HepG2 (cell line): ENCODE data around the gene BZW1. TPM values are rescaled to one million over a fixed set of nuclear protein-coding genes. Genes with fewer than 3 reads are reported as not detected.
A peak's percentile ranks its signal among the peaks of the same experiment; 100 is the strongest.

Source experiments
- ATF7 ChIP-seq, 2 experiments: fragments of 450-650 bp in 1 of 2; sonication (generic) in 1 of 2; formaldehyde crosslinking in 1 of 2; IDR thresholded peaks; 2 replicates each; pipeline versions ENCODE4 v1.4.0 to v1.6.1; 2016 to 2020; ENCODE audit warnings: antibody characterized with exemption in 1 of 2, mild to moderate bottlenecking in 1 of 2, missing genetic modification reagents in 1 of 2
- CCAR2 ChIP-seq: fragments of 200-400 bp; formaldehyde crosslinking; optimal IDR thresholded peaks from 2 replicates; pipeline ENCODE3; 2018; ENCODE audit warnings: low read depth, mild to moderate bottlenecking, low read length, moderate library complexity
- GATAD1 ChIP-seq: IDR thresholded peaks from 2 replicates; pipeline ENCODE4 v1.6.1; 2016; ENCODE audit warnings: missing genetic modification reagents, missing compliant biosample characterization
- GTF3A ChIP-seq: sonication (generic); formaldehyde crosslinking; conservative IDR thresholded peaks from 2 replicates; pipeline ENCODE4 v1.4.0; 2020; ENCODE audit warnings: mild to moderate bottlenecking, missing genetic modification reagents
- HNRNPH1 ChIP-seq: fragments of 200-400 bp; formaldehyde crosslinking; optimal IDR thresholded peaks from 2 replicates; pipeline ENCODE3; 2017; ENCODE audit warnings: mild to moderate bottlenecking, low read depth, low read length
- NCOR1 ChIP-seq: fragments of 200-600 bp; sonication (generic); IDR thresholded peaks from 2 replicates; pipeline ENCODE4 v1.7.0; 2017; ENCODE audit warnings: antibody characterized with exemption, low read length, borderline replicate concordance
- NFE2L2 ChIP-seq: fragments of 150-350 bp; IDR thresholded peaks from 2 replicates; pipeline ENCODE4 v1.6.1; 2014; ENCODE audit warnings: low read length
- NKX3-1 ChIP-seq: sonication (generic); formaldehyde crosslinking; IDR thresholded peaks from 2 replicates; pipeline ENCODE4 v1.5.0; 2020; ENCODE audit warnings: missing genetic modification reagents
- NONO ChIP-seq, 2 experiments: fragments of 450-650 bp in 1 of 2; sonication (generic) in 1 of 2; formaldehyde crosslinking in 1 of 2; IDR thresholded peaks in 1 of 2; conservative IDR thresholded peaks in 1 of 2; 2 replicates each; pipeline versions ENCODE4 v1.6.1 to v1.8.0; 2017 to 2022; ENCODE audit warnings: mild to moderate bottlenecking in 1 of 2, missing genetic modification reagents in 1 of 2, moderate library complexity in 1 of 2
- TBL1XR1 ChIP-seq: fragments of 150-350 bp; IDR thresholded peaks from 2 replicates; pipeline ENCODE4 v1.6.1; 2014; ENCODE audit warnings: borderline replicate concordance, low read length; ENCODE audit not compliant: partially characterized antibody
- ZFP41 ChIP-seq: sonication (generic); formaldehyde crosslinking; IDR thresholded peaks from 2 replicates; pipeline ENCODE4 v1.4.0; 2020; ENCODE audit warnings: mild to moderate bottlenecking, missing genetic modification reagents, borderline replicate concordance
- ZIK1 ChIP-seq: sonication (generic); formaldehyde crosslinking; IDR thresholded peaks from 2 replicates; pipeline ENCODE4 v1.5.0; 2020; ENCODE audit warnings: mild to moderate bottlenecking, low read depth, missing genetic modification reagents, borderline replicate concordance
- ZNF75D ChIP-seq: sonication (generic); formaldehyde crosslinking; IDR thresholded peaks from 2 replicates; pipeline ENCODE4 v1.8.1; 2023; ENCODE audit warnings: missing genetic modification reagents, mild to moderate bottlenecking, borderline replicate concordance
- polyA plus RNA-seq, 8 experiments: library from polyadenylated mRNA; depleted of rRNA in 3 of 8; stranded (reverse) in 7 of 8; unstranded in 1 of 8; fragments of >200 nt; fragmentation: Illumina TruSeq in 4 of 8; extraction: Trizol in 4 of 8; gene quantifications; 2 replicates each; pipeline versions ENCODE4 v1.2.1 to v1.2.3, GENCODE V29; 2011 to 2016; ENCODE audit warnings: low read depth in 4 of 8, missing spikeins in 1 of 8, mixed read lengths in 1 of 8; ENCODE audit not compliant: insufficient read depth in 1 of 8
- total RNA-seq, 5 experiments: library from RNA; depleted of rRNA; stranded (reverse); fragments of >200 nt; fragmentation: Illumina TruSeq; extraction: Trizol; gene quantifications; 2 replicates each; pipeline ENCODE4 v1.2.3, GENCODE V29; 2016; ENCODE audit warnings: low read depth in 1 of 5
- TF ChIP-seq, protein P1 (sequence below): sonication (generic); formaldehyde crosslinking; conservative IDR thresholded peaks from 2 replicates; pipeline ENCODE4 v1.4.0; 2020; ENCODE audit warnings: missing genetic modification reagents
- TF ChIP-seq, protein P2 (sequence below): sonication (generic); formaldehyde crosslinking; IDR thresholded peaks from 2 replicates; pipeline ENCODE4 v1.4.0; 2020; ENCODE audit warnings: mild to moderate bottlenecking, missing genetic modification reagents
- TF ChIP-seq, protein P3 (sequence below): IDR thresholded peaks from 2 replicates; pipeline ENCODE4 v1.6.1; 2018; ENCODE audit warnings: missing genetic modification reagents, mild to moderate bottlenecking, missing compliant biosample characterization
- TF ChIP-seq, protein P4 (sequence below): fragments of 450-650 bp; IDR thresholded peaks from 2 replicates; pipeline ENCODE4 v1.6.1; 2016
- TF ChIP-seq, protein P5 (sequence below): sonication (generic); formaldehyde crosslinking; IDR thresholded peaks from 2 replicates; pipeline ENCODE4 v1.5.1; 2020; ENCODE audit warnings: mild to moderate bottlenecking, moderate library complexity, missing genetic modification reagents

BZW1 gene
- total and polyA plus RNA-seq, 2 of the 13 experiments (the other 11 are each of a cell fraction or from before 2014, with no cell fraction given): 106 to 384 TPM

DNA sequence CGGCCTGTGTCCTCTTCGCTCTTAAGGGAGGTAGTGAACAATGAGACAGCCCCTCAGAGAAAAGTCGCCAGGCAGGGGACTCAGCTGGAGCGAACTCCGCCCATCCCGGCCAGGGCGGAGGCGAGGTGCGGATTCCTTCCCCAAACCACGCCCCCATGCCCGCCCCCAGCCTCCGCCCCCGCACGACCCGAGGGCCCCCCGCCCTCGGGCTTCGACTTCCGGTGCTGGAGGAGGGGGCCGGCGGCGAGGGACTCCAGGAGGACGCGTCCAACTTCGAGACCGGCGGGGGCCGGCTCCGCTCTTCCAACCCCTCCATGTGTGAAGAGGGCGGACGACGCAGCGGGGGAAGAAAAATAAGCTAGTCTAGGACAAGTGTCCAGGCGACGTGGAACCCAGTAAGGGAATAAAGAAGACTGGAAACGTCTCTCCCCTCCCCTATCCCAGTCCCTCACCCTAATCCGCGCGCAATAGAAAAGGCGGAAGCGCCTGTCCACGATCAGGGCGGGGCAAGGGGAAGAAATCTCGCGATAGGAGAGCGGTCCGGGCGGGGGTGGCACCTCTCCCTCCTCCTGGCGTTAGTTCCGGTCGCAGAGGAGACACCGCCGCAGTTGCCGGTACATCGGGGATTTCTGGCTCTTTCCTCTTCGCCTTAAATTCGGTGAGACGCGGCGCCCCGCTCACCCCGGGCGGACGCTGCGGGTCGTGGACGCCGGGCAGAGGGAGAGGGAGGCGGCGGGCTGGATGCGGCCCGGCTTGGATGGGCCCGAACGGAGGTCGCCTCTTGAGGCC lies at the start of gene BZW1 (continued):
- TF ChIP-seq, protein P1, sequence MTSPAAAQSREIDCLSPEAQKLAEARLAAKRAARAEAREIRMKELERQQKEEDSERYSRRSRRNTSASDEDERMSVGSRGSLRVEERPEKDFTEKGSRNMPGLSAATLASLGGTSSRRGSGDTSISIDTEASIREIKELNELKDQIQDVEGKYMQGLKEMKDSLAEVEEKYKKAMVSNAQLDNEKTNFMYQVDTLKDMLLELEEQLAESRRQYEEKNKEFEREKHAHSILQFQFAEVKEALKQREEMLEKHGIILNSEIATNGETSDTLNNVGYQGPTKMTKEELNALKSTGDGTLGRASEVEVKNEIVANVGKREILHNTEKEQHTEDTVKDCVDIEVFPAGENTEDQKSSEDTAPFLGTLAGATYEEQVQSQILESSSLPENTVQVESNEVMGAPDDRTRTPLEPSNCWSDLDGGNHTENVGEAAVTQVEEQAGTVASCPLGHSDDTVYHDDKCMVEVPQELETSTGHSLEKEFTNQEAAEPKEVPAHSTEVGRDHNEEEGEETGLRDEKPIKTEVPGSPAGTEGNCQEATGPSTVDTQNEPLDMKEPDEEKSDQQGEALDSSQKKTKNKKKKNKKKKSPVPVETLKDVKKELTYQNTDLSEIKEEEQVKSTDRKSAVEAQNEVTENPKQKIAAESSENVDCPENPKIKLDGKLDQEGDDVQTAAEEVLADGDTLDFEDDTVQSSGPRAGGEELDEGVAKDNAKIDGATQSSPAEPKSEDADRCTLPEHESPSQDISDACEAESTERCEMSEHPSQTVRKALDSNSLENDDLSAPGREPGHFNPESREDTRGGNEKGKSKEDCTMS (CRISPR knock-in tag): no peak
- TF ChIP-seq GATAD1 (CRISPR knock-in tag): peak; percentile 87
- TF ChIP-seq NCOR1: no peak
- peak; percentile 47; the same call in 1 of the 2 replicates for TF ChIP-seq ZIK1 (CRISPR knock-in tag)
- peak; percentile 98; the same call in 1 of the 2 replicates for TF ChIP-seq NONO (IDR thresholded peaks at IDR 0.05)
- TF ChIP-seq NONO (CRISPR knock-in tag; conservative IDR thresholded peaks at IDR 0.05): peak; percentile 81; the same call in 1 of the 2 replicates
- 0 out of 2 replicates have a peak, but pooled peaks have one; percentile 5 for TF ChIP-seq NFE2L2
- TF ChIP-seq, protein P2, sequence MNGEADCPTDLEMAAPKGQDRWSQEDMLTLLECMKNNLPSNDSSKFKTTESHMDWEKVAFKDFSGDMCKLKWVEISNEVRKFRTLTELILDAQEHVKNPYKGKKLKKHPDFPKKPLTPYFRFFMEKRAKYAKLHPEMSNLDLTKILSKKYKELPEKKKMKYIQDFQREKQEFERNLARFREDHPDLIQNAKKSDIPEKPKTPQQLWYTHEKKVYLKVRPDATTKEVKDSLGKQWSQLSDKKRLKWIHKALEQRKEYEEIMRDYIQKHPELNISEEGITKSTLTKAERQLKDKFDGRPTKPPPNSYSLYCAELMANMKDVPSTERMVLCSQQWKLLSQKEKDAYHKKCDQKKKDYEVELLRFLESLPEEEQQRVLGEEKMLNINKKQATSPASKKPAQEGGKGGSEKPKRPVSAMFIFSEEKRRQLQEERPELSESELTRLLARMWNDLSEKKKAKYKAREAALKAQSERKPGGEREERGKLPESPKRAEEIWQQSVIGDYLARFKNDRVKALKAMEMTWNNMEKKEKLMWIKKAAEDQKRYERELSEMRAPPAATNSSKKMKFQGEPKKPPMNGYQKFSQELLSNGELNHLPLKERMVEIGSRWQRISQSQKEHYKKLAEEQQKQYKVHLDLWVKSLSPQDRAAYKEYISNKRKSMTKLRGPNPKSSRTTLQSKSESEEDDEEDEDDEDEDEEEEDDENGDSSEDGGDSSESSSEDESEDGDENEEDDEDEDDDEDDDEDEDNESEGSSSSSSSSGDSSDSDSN (CRISPR knock-in tag): no peak; the same call in 1 of the 2 replicates
- peak; percentile 90; the same call in 1 of the 2 replicates for TF ChIP-seq NKX3-1 (CRISPR knock-in tag)
- peak; percentile 88 for TF ChIP-seq ATF7 (IDR thresholded peaks at IDR 0.05)
- 0 out of 2 replicates have a peak, but pooled peaks have one; percentile 45 for TF ChIP-seq ATF7 (CRISPR knock-in tag; IDR thresholded peaks at IDR 0.05)
- TF ChIP-seq, protein P3, sequence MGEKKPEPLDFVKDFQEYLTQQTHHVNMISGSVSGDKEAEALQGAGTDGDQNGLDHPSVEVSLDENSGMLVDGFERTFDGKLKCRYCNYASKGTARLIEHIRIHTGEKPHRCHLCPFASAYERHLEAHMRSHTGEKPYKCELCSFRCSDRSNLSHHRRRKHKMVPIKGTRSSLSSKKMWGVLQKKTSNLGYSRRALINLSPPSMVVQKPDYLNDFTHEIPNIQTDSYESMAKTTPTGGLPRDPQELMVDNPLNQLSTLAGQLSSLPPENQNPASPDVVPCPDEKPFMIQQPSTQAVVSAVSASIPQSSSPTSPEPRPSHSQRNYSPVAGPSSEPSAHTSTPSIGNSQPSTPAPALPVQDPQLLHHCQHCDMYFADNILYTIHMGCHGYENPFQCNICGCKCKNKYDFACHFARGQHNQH (CRISPR knock-in tag): peak; percentile 57
- TF ChIP-seq TBL1XR1: peak; percentile 52
- TF ChIP-seq ZFP41: peak; percentile 77; the same call in 1 of the 2 replicates
- TF ChIP-seq, protein P4, sequence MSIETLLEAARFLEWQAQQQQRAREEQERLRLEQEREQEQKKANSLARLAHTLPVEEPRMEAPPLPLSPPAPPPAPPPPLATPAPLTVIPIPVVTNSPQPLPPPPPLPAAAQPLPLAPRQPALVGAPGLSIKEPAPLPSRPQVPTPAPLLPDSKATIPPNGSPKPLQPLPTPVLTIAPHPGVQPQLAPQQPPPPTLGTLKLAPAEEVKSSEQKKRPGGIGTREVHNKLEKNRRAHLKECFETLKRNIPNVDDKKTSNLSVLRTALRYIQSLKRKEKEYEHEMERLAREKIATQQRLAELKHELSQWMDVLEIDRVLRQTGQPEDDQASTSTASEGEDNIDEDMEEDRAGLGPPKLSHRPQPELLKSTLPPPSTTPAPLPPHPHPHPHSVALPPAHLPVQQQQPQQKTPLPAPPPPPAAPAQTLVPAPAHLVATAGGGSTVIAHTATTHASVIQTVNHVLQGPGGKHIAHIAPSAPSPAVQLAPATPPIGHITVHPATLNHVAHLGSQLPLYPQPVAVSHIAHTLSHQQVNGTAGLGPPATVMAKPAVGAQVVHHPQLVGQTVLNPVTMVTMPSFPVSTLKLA: peak; percentile 26; the same call in 1 of the 2 replicates
- TF ChIP-seq, protein P5, sequence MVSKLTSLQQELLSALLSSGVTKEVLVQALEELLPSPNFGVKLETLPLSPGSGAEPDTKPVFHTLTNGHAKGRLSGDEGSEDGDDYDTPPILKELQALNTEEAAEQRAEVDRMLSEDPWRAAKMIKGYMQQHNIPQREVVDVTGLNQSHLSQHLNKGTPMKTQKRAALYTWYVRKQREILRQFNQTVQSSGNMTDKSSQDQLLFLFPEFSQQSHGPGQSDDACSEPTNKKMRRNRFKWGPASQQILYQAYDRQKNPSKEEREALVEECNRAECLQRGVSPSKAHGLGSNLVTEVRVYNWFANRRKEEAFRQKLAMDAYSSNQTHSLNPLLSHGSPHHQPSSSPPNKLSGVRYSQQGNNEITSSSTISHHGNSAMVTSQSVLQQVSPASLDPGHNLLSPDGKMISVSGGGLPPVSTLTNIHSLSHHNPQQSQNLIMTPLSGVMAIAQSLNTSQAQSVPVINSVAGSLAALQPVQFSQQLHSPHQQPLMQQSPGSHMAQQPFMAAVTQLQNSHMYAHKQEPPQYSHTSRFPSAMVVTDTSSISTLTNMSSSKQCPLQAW (CRISPR knock-in tag): peak; percentile 83
- peak; percentile 51 for TF ChIP-seq HNRNPH1
- no peak for TF ChIP-seq ZNF75D
- peak; percentile 93; the same call in 1 of the 2 replicates for TF ChIP-seq GTF3A (CRISPR knock-in tag)
- peak; percentile 47 for TF ChIP-seq CCAR2
